RKO (cell line): ENCODE results near the gene COX19.
"Not testable (repeated sequence)": the region's sequence is repeated elsewhere in the genome, so short reads cannot be mapped to it uniquely, and the experiment has no call there.

Source experiments
- DNase-seq: peaks from one replicate; pipeline ENCODE4 v3.0.0-alpha.2; 2016; ENCODE audit warnings: low spot score

Gene COX19

GRCh38 chr7:924042-924441, 51.3 kb downstream of the COX19 start:
- DNase-seq: not testable (repeated sequence)

- DNase-seq: no peak
These were observed 52.0 kb downstream of the COX19 start for GRCh38 chr7:923108-924041.

- DNase-seq: no peak
These were observed 52.8 kb downstream of the COX19 start for GRCh38 chr7:922334-923107.

GRCh38 chr7:921581-922333, 53.6 kb downstream of the COX19 start:
- DNase-seq: no peak

GRCh38 chr7:921071-921461, 54.3 kb downstream of the COX19 start:
- no peak for DNase-seq

- no peak for DNase-seq
These were observed 54.8 kb downstream of the COX19 start for GRCh38 chr7:920351-921070.

- no peak for DNase-seq
These were observed 55.4 kb downstream of the COX19 start for GRCh38 chr7:919924-920341.

GRCh38 chr7:919114-919442, 56.3 kb downstream of the COX19 start:
- no peak for DNase-seq

- DNase-seq: no peak
These were observed 56.8 kb downstream of the COX19 start for GRCh38 chr7:918441-919113.

GRCh38 chr7:918118-918425, 57.3 kb downstream of the COX19 start:
- no peak for DNase-seq

GRCh38 chr7:917255-918117, 57.9 kb downstream of the COX19 start:
- DNase-seq: no peak

GRCh38 chr7:916291-916941, 58.9 kb downstream of the COX19 start:
- no peak for DNase-seq
